Activated CD4-positive, alpha-beta T cell treated with anti-CD3 and anti-CD28 coated beads, Interleukin-10, Interleukin-2, amounts not matched to agents 100 ng/mL and 50 ng/mL, durations not matched to agents 16 hours and 8 hours (primary cell): Measurements from ENCODE around the gene MAP4K3.

Experiments
- DNase-seq: peaks from one replicate; pipeline ENCODE4 v3.0.0-alpha.2; 2020

Gene MAP4K3

DNA sequence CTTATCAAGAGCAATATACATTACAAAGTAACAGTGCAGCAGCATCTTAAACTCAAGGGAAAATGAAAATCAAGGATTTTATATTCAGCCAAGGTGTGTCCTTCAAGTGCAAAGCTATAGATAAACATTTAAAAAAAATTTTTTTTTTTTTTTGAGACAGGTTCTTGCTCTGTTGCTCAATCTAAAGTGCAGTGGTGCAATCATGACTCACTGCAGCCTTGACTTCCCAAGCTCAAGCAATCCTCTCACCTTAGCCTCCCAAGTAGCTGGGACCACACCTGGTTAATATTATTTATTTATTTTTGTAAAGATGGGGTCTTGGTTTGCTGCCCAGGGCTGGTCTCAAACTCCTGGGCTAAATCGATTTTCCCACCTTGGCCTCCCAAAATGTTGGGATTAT, 202.3 kb downstream of the MAP4K3 start:
- DNase-seq, result no peak

DNA sequence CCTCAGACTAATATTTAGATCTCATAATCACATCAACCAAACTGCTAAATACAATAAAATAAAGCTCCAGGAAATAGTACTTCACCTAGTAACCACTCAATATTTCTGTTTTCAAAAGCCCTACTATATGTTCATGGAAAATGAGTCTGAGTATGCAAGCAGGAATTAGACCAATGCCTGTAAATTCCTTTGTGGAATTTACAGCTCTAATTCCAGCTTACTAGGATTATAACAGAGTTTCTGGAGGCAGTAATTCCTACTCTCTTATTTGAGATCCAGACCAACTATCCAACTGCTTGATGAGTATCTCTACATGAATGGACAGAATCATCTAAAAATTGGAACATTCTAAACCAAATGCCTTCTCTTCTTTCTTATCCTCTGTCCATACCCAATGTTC, 204.9 kb downstream of the MAP4K3 start:
- DNase-seq, result no peak

DNA sequence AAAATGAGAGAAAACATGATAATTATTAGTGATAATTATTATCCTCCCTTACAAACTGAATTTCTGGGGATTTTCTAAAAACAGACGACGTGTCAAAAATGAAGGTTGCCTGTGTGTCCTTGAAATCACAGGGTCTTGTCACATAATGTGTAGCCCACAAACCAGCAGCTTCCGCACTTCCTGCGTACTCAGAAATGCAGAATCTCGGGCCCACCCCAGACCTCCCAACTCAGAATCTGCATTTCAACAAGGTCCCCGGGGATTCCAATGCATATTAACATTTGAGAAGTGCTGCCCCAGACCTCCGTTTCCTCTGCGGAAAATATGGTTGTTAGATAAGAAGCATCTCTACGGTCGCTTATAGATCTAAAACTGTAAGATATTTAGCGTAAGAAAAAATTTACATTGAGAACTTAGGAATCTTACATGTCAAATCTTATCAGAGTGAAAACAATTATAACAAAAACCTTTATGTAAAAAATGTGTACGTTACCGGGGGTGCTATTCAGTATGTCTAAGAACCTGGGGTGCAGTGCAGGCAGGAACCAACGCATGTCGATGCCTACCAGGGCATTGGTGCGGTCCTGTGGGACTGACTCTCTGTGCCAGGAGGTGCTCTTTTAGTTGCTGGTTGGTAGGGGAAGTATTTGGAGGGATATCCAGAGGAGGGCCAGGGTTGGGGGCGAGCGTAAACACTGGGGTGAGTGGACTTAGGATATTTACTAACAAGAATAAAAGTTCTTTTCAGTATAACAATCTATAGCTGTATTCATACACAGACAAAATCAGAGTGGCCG, 208.5 kb downstream of the MAP4K3 start:
- peak; percentile 45 for DNase-seq

DNA sequence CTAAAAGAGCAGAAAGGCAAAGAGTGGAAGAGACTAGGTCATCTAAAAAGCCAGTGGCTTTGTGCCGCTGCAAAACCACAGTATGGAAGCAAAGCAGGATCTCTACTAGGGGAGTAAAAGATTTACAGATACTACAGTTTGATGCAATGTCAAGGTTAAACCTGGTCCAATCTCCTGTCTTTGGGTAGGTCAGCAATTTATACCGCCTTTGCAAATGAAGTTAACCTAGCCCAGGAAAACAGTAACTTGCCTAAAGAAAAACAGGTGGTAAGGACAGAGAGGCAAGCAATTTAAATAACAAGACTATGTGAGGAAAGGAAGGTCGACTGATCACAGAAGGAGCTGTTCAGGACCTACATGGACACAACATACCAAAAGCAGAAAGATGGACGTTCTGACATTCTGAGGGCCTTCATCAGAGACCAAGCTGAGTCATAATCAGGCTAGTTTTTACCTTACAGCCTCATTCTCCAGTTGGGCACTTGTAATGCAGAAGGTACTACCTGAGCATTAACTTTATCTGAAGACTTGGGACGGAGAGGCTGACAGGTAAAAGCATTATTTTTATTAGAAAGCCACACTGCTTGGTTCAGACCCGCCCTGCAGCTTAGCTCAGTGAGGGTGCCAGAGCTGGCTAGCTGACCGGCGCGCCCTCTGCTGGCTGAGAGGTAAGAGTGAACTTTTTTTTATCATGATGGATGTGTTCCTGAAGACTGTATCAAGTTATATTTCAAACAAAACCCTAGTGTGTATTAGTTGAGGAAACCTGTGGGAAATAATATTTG, 209.3 kb downstream of the MAP4K3 start:
- DNase-seq, result peak; percentile 87

DNA sequence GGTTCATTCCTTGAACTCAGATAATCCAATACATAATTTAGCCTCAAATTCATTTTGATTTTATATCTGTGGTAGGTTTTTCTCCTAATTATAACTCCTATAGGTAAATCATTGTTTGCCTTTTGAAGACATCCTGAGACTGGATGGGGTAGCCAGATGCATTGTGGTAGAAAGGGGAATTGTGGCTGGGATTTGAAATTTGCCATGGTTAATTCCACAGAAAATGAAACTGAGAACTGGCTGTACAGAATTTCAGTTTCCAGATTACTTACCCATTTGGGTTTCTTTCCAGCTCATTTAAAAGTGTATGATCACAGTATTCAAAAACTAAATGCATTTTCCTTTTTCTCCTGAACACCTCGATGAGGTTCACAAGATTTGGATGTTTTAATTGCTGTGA, 211.5 kb downstream of the MAP4K3 start:
- peak; percentile 65 for DNase-seq

DNA sequence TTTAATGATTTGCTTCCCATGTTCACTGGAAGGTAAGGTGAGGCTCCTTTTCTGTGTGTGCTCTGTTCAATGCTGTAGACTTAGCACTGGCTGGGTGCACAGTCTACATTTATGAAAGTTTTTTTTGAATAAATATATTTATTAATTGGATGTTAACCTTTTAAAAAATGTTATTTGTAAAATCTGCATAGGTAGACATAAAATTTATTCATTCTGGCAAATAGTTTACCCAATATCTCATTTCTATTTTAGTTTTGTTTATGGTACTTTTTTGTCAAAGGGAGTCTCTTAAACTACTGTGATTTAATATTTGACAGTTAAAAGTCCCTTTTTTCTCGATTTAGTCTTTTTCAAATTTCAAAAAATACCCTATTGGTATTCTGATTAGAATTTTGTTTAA, 213.2 kb downstream of the MAP4K3 start:
- no peak for DNase-seq

DNA sequence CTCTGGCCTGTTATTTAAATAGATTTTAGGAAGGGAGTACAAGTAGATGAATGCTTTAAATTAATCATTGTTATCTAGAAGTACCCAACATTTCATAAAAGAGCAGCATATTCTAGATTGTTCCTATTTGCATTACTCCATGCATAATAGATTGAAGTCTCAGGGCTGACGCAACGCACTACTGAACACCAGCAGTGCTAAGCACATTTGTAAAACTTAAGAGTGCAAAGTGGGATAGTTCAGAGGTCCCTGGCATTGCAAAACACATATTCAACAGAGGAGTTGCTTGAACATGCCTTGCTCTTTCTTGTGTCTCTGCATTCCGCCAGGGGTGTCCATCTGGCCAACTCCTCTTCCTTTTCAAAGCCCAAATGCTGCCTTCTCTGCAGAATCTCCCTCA, 215.6 kb downstream of the MAP4K3 start:
- no peak for DNase-seq

DNA sequence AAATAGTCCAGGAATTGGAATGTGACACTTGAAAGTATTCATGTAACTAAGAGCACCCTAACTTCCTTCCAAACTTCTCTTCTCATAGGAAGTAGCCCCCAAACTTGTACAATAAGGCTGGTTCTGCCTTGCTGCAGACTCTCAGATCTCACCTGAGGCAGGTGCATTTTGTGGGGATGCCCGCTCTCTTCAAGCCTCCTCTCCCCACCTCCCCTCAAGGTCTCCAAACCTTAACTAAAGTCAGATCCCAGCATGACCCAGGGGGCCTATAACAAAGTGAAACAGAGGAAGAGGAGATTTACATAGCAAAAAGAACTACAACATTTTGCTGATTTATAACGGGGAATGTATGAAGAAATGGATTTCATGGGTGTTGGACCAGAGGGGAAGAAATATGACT, 216.9 kb downstream of the MAP4K3 start:
- no peak for DNase-seq

DNA sequence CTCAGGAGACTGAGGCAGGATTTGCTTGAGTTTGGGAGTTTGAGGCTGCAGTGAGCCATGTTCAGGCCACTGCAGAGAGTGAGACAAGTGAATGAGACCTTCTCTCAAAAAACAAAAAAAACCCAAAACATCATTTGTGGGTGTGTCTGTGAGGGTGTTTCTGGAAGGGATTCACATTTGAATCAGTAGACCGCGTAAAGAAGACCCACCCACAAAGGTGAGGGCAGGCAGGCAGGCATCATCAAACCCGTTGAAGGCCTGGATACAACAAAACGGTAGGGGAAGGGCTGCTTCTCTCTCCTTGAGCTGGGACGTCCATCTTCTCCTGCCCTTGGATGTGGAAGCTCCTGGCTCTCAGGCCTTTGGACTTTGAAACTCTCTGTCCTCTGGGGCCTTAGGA, 218.7 kb downstream of the MAP4K3 start:
- DNase-seq, result peak; percentile 65

DNA sequence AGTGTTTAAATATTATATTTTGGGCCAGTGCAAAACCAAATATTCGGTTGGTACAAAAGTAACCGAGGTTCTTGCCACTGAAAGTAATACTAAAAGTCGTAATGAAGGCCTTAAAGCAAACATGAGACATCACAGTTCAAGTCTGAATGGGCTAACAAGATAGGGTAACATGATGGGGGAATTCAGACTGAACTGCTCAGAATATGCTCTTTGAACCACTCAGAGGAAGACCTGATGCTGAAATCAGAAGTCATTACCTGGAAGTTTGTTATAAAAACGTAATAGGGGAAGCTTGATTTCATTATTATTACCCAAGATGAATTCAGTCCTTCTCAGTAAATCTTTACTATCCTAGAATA, 219.9 kb downstream of the MAP4K3 start:
- peak; percentile 89 for DNase-seq

DNA sequence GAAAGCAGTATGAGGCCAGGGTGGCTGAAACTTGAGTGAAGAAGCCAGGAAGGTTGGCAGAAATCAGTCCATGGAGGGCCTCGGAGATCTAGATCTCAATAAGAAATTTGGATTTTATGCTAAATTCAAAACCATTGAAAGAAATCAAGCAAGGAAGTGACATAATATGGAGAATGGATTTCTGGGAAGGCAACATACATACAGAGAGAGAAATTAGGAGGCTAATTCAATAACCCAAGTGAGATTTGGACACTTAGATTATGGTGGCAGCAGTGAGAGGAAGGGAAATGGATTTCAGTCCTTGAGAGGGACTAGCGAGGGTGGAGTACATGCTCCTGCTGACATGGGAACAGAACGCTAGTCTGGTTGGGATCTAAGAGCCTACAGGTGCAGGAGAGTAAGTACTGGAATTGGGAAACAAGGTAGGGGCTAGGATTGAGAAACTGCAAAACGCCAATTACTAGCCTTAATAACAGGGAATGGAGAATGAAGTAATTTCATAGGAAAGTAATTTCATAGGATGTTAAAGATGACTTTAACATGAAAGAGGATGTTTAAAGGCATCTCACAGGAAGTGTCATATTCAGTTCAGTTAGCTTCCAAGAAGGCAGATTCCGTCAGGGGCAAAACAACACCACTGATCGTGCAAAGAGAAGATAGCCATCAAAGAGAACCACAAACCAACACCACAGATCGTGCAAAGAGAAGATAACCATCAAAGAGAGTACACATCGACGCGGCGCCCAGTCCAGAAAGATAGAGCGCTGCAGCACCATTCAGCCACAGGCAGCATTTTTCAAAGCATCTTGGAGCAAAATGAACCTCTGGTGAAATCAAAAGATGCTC, 220.5 kb downstream of the MAP4K3 start:
- DNase-seq, result peak; percentile 94

DNA sequence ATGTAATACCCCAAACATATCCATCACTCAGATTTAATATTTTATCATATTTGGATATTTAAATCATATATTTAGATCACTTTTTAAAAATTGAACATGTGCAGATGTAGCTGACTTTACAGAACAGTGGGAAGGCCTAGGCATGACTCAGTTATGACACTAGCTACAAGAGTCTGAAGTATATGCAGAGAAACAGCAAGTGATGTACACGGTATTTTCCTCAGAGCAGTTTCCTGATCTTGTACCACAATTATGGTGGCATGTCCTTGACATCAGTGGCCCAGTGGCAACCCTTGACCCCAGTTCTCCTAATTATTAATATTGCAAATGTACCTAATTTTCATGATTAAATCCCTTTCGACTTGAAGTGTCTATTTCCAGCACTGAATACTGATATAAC, 221.5 kb downstream of the MAP4K3 start:
- DNase-seq, result peak; percentile 57

DNA sequence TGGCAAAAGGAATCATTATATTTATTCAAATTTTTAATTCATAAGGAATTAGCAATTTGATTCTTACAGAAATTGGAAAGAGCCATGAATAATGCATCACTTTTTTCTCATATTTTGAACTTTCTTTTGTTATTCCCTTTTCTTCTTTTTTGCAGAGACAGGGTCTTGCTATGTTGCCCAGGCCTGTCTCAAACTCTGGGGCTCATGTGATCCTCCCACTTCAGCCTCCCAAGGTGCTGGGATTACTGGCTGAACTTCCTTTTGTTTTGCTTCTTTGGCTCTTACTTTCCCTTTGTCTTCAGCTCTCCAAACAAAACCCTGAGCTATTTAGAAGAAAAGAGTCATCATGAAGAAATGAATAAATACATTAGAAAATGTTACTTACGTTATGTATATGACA, 224.1 kb downstream of the MAP4K3 start:
- no peak for DNase-seq

DNA sequence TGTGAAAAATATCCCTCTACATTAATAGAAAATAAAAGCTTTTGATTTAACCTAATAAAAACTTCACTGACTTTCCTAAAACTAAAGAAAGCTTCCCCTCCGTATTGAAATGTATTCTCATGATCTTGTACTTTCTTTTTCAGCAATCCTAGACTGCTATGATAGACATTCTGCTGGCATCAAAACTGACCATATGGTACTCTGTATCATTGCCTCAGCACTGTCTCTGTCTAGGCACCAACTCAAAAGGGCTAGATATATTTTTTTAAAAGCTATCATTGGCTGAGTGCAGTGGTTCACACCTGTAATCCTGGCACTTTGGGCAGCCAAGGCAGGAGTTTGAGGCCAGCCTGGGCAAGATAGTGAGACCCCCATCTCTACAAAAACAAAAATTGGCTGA, 226.2 kb downstream of the MAP4K3 start:
- DNase-seq, result no peak

DNA sequence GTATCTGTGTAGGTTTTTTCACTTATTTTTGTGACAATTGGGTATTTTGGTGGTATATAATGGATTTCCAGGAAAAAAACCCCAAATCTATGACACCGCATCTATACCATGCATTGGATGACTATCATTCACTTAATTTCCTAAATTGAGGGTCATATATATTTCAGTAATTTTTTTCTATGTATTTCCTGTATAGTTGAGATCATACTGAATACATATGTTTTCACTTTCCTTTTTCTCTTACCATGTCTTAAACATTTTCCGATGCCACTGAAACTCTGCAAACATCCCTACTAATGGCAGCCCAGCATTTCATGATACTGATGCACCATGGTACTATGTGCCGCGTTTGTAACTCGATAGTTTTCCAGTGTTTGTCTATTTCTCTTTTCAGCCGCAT, 233.7 kb downstream of the MAP4K3 start:
- DNase-seq, result no peak

DNA sequence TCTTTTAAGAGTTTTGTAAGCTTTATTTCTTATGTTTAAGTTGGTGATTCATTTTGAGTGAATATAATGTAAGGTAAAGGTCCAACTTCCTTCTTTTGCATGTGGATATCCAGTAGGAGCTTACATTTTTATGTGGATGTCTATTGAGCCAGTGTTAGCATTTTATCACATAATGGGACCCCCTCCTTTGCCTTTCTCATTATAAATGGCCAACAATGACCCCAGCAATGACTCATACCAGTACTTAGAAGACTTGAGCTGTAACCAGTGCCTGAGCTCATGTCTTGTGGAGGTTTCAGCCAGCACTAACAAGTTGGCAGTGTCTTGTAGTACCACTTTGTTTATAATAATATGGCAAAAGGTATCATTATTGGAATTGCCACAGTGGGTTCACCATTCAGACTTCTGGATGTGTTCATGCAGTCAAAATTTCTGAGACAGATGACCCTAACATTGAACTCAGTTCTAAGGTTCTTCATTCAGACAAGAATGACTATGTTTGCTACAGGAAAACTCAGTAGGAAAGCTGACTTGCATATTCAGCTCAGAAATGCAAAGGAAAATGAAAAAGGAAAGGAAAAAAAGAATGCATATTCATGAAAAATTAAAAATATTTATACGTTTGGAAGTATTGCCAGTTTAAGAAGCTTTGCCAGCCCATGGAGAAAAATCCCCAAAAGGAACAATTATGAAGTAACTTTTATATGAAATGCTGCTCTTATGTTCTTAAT, 234.3 kb downstream of the MAP4K3 start:
- DNase-seq, result peak; percentile 59
